ENCODE data around the gene SNX32. TPM values are rescaled to one million over a fixed set of nuclear protein-coding genes. Genes with fewer than 3 reads are reported as not detected.
A peak's percentile ranks its signal among the peaks of the same experiment; 100 is the strongest.

SNX32 gene
- total and polyA plus RNA-seq, 2 of the 13 experiments (the other 11 are each of a cell fraction or from before 2014, with no cell fraction given), result 0.09 to 0.34 TPM

DNA sequence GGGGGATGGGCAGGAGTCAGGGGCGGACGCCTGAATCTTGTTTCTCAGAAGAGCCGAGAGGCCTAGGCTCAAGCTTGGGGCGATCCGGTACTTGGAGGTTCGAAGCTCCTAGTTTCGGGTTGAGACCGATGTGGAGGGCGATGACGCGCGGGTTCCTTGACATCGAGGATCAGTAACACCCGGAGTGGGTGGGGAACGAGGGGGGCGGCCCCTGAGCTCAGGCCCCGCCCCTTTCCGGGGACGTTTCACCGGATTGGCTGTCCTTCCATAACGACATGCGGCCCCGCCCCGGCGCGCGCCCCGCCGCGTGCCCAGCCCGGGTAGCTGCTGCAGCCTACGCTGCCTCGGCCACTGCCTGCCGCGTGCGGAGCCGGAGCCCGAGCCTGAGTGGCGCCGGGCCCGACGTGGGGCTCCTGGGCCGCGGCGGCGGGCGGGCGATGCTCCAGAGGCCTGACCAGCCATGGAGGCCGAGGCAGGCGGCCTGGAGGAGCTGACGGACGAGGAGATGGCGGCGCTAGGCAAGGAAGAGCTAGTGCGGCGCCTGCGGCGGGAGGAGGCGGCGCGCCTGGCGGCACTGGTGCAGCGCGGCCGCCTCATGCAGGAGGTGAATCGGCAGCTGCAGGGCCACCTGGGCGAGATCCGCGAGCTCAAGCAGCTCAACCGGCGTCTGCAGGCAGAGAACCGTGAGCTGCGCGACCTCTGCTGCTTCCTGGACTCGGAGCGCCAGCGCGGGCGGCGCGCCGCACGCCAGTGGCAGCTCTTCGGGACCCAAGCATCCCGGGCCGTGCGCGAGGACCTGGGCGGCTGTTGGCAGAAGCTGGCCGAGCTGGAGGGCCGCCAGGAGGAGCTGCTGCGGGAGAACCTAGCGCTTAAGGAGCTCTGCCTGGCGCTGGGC is 56.8 kb downstream of the SNX32 start, which contains the start of gene CCDC85B (continued):
- TF ChIP-seq, protein P1, sequence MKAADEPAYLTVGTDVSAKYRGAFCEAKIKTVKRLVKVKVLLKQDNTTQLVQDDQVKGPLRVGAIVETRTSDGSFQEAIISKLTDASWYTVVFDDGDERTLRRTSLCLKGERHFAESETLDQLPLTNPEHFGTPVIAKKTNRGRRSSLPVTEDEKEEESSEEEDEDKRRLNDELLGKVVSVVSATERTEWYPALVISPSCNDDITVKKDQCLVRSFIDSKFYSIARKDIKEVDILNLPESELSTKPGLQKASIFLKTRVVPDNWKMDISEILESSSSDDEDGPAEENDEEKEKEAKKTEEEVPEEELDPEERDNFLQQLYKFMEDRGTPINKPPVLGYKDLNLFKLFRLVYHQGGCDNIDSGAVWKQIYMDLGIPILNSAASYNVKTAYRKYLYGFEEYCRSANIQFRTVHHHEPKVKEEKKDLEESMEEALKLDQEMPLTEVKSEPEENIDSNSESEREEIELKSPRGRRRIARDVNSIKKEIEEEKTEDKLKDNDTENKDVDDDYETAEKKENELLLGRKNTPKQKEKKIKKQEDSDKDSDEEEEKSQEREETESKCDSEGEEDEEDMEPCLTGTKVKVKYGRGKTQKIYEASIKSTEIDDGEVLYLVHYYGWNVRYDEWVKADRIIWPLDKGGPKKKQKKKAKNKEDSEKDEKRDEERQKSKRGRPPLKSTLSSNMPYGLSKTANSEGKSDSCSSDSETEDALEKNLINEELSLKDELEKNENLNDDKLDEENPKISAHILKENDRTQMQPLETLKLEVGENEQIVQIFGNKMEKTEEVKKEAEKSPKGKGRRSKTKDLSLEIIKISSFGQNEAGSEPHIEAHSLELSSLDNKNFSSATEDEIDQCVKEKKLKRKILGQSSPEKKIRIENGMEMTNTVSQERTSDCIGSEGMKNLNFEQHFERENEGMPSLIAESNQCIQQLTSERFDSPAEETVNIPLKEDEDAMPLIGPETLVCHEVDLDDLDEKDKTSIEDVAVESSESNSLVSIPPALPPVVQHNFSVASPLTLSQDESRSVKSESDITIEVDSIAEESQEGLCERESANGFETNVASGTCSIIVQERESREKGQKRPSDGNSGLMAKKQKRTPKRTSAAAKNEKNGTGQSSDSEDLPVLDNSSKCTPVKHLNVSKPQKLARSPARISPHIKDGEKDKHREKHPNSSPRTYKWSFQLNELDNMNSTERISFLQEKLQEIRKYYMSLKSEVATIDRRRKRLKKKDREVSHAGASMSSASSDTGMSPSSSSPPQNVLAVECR (CRISPR knock-in tag; IDR thresholded peaks at IDR 0.05; ENCODE audit: borderline replicate concordance), result peak; percentile 76
- TF ChIP-seq, protein P2, sequence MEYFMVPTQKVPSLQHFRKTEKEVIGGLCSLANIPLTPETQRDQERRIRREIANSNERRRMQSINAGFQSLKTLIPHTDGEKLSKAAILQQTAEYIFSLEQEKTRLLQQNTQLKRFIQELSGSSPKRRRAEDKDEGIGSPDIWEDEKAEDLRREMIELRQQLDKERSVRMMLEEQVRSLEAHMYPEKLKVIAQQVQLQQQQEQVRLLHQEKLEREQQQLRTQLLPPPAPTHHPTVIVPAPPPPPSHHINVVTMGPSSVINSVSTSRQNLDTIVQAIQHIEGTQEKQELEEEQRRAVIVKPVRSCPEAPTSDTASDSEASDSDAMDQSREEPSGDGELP (IDR thresholded peaks at IDR 0.05; ENCODE audit: borderline replicate concordance, low read depth), result no peak
- TF ChIP-seq SNRNP70 (IDR thresholded peaks at IDR 0.05; ENCODE audit: low read depth, low read length) (no peak), ZNF878 (CRISPR knock-in tag; IDR thresholded peaks at IDR 0.05) (peak; percentile 46; the same call in 1 of the 2 replicates), KDM5B (CRISPR knock-in tag; IDR thresholded peaks at IDR 0.05; ENCODE audit: borderline replicate concordance) (peak; percentile 71; the same call in 1 of the 2 replicates), SPEN (CRISPR knock-in tag; IDR thresholded peaks at IDR 0.05; ENCODE audit: low read depth) (peak; percentile 69), KLF12 (CRISPR knock-in tag; IDR thresholded peaks at IDR 0.05; ENCODE audit: borderline replicate concordance) (peak; percentile 58; the same call in 1 of the 2 replicates), ZNF430 (CRISPR knock-in tag; IDR thresholded peaks at IDR 0.05) (peak; percentile 79; the same call in 1 of the 2 replicates), HMG20B (CRISPR knock-in tag; conservative IDR thresholded peaks at IDR 0.05) (no peak), ZNF441 (CRISPR knock-in tag; IDR thresholded peaks at IDR 0.05; ENCODE audit: borderline replicate concordance) (peak; percentile 83; the same call in 1 of the 2 replicates), SYNCRIP (IDR thresholded peaks at IDR 0.05; ENCODE audit: insufficient read depth, low read depth, low read length) (no peak)
- TF ChIP-seq, protein P3, sequence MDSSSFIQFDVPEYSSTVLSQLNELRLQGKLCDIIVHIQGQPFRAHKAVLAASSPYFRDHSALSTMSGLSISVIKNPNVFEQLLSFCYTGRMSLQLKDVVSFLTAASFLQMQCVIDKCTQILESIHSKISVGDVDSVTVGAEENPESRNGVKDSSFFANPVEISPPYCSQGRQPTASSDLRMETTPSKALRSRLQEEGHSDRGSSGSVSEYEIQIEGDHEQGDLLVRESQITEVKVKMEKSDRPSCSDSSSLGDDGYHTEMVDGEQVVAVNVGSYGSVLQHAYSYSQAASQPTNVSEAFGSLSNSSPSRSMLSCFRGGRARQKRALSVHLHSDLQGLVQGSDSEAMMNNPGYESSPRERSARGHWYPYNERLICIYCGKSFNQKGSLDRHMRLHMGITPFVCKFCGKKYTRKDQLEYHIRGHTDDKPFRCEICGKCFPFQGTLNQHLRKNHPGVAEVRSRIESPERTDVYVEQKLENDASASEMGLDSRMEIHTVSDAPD (CRISPR knock-in tag; IDR thresholded peaks at IDR 0.05), result 0 out of 2 replicates have a peak, but pooled peaks have one; percentile 37
- TF ChIP-seq, protein P4, sequence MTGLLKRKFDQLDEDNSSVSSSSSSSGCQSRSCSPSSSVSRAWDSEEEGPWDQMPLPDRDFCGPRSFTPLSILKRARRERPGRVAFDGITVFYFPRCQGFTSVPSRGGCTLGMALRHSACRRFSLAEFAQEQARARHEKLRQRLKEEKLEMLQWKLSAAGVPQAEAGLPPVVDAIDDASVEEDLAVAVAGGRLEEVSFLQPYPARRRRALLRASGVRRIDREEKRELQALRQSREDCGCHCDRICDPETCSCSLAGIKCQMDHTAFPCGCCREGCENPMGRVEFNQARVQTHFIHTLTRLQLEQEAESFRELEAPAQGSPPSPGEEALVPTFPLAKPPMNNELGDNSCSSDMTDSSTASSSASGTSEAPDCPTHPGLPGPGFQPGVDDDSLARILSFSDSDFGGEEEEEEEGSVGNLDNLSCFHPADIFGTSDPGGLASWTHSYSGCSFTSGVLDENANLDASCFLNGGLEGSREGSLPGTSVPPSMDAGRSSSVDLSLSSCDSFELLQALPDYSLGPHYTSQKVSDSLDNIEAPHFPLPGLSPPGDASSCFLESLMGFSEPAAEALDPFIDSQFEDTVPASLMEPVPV (CRISPR knock-in tag; IDR thresholded peaks at IDR 0.05), result peak; percentile 85
- TF ChIP-seq, protein P5, sequence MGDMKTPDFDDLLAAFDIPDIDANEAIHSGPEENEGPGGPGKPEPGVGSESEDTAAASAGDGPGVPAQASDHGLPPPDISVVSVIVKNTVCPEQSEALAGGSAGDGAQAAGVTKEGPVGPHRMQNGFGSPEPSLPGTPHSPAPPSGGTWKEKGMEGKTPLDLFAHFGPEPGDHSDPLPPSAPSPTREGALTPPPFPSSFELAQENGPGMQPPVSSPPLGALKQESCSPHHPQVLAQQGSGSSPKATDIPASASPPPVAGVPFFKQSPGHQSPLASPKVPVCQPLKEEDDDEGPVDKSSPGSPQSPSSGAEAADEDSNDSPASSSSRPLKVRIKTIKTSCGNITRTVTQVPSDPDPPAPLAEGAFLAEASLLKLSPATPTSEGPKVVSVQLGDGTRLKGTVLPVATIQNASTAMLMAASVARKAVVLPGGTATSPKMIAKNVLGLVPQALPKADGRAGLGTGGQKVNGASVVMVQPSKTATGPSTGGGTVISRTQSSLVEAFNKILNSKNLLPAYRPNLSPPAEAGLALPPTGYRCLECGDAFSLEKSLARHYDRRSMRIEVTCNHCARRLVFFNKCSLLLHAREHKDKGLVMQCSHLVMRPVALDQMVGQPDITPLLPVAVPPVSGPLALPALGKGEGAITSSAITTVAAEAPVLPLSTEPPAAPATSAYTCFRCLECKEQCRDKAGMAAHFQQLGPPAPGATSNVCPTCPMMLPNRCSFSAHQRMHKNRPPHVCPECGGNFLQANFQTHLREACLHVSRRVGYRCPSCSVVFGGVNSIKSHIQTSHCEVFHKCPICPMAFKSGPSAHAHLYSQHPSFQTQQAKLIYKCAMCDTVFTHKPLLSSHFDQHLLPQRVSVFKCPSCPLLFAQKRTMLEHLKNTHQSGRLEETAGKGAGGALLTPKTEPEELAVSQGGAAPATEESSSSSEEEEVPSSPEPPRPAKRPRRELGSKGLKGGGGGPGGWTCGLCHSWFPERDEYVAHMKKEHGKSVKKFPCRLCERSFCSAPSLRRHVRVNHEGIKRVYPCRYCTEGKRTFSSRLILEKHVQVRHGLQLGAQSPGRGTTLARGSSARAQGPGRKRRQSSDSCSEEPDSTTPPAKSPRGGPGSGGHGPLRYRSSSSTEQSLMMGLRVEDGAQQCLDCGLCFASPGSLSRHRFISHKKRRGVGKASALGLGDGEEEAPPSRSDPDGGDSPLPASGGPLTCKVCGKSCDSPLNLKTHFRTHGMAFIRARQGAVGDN (CRISPR knock-in tag; IDR thresholded peaks at IDR 0.05), result peak; percentile 91
